ENCODE measurements around the gene MTA1. TPM values are rescaled to one million over a fixed set of nuclear protein-coding genes. Genes with fewer than 3 reads are reported as not detected.
A peak's percentile ranks its signal among the peaks of the same experiment; 100 is the strongest.

MTA1 gene
- total RNA-seq, 1 donor from 2014 or later, result 227 TPM

GRCh38 chr14:105377555-105378182, 42.0 kb upstream of the MTA1 start:
- H3K36me3 Mint-ChIP-seq (ENCODE audit: insufficient read depth), result peaks cover 9% of the 10 kb centered on the region
- peak; percentile 26 for TF ChIP-seq CTCF (IDR thresholded peaks at IDR 0.05; ENCODE audit: unreplicated experiment)
- no peaks in the 10 kb centered on the region for H3K9me3 Mint-ChIP-seq (ENCODE audit: low read depth)
- H3K4me1 Mint-ChIP-seq (ENCODE audit: low read depth), result peaks cover 4% of the 10 kb centered on the region
- DNase-seq (ENCODE audit: low spot score, unreplicated experiment), result no peak
- H3K4me3 Mint-ChIP-seq (ENCODE audit: low read depth), result no peak overlapping the region
- H3K27me3 Mint-ChIP-seq, result no peaks in the 10 kb centered on the region
- peak overlapping the region; percentile 37 for H3K27ac Mint-ChIP-seq

- DNase-seq (ENCODE audit: low spot score, unreplicated experiment), result no peak
- no peaks in the 10 kb centered on the region for H3K27me3 Mint-ChIP-seq
These were observed 41.4 kb upstream of the MTA1 start for GRCh38 chr14:105378199-105378598.

GRCh38 chr14:105378873-105379685, 40.5 kb upstream of the MTA1 start:
- Mint-ChIP-seq H3K27ac (no peak overlapping the region), H3K9me3 (ENCODE audit: low read depth) (no peaks in the 10 kb centered on the region), H3K4me1 (ENCODE audit: low read depth) (peaks cover 4% of the 10 kb centered on the region), H3K36me3 (ENCODE audit: insufficient read depth) (peaks cover 6% of the 10 kb centered on the region), H3K27me3 (no peaks in the 10 kb centered on the region), H3K4me3 (ENCODE audit: low read depth) (no peak overlapping the region)
- no peak for DNase-seq (ENCODE audit: low spot score, unreplicated experiment)
- TF ChIP-seq CTCF (IDR thresholded peaks at IDR 0.05; ENCODE audit: unreplicated experiment), result no peak

More at GRCh38 chr14:105378199-105378598, 41.4 kb upstream of the MTA1 start:
- no peak for TF ChIP-seq CTCF (IDR thresholded peaks at IDR 0.05; ENCODE audit: unreplicated experiment)
- peak overlapping the region; percentile 37 for H3K27ac Mint-ChIP-seq
- H3K9me3 Mint-ChIP-seq (ENCODE audit: low read depth), result no peaks in the 10 kb centered on the region
- peaks cover 4% of the 10 kb centered on the region for H3K4me1 Mint-ChIP-seq (ENCODE audit: low read depth)
- H3K36me3 Mint-ChIP-seq (ENCODE audit: insufficient read depth), result peaks cover 7% of the 10 kb centered on the region
- no peak overlapping the region for H3K4me3 Mint-ChIP-seq (ENCODE audit: low read depth)

GRCh38 chr14:105379946-105380345, 39.7 kb upstream of the MTA1 start:
- Mint-ChIP-seq H3K27me3 (no peaks in the 10 kb centered on the region), H3K4me3 (ENCODE audit: low read depth) (no peak overlapping the region), H3K36me3 (ENCODE audit: insufficient read depth) (peaks cover 4% of the 10 kb centered on the region), H3K4me1 (ENCODE audit: low read depth) (peaks cover 4% of the 10 kb centered on the region), H3K27ac (no peak overlapping the region), H3K9me3 (ENCODE audit: low read depth) (no peaks in the 10 kb centered on the region)
- no peak for TF ChIP-seq CTCF (IDR thresholded peaks at IDR 0.05; ENCODE audit: unreplicated experiment)
- DNase-seq (ENCODE audit: low spot score, unreplicated experiment), result no peak

GRCh38 chr14:105380756-105381155, 38.9 kb upstream of the MTA1 start:
- H3K36me3 Mint-ChIP-seq (ENCODE audit: insufficient read depth), result peaks cover 6% of the 10 kb centered on the region
- peaks cover 4% of the 10 kb centered on the region for H3K4me1 Mint-ChIP-seq (ENCODE audit: low read depth)
- H3K27ac Mint-ChIP-seq, result no peak overlapping the region
- DNase-seq (ENCODE audit: low spot score, unreplicated experiment), result no peak
- no peaks in the 10 kb centered on the region for H3K9me3 Mint-ChIP-seq (ENCODE audit: low read depth)
- H3K4me3 Mint-ChIP-seq (ENCODE audit: low read depth), result no peak overlapping the region
- TF ChIP-seq CTCF (IDR thresholded peaks at IDR 0.05; ENCODE audit: unreplicated experiment), result no peak
- H3K27me3 Mint-ChIP-seq, result no peaks in the 10 kb centered on the region

All from progenitor cell of endocrine pancreas (in vitro differentiated cells).